Duodenal mucosa (tissue), 2 donors: Measurements from ENCODE around the gene PID1.

ENCODE experiments used
- H3K27ac ChIP-seq: one replicate; pipeline ENCODE4 v1.7.0; 2013; ENCODE audit warnings: low read depth, low read length
- H3K27me3 ChIP-seq, 2 donors: one replicate each; pipeline ENCODE4 v1.7.0; 2013; ENCODE audit warnings: low read length in 2 of 2, control low read depth in 1 of 2; ENCODE audit not compliant: insufficient read depth in 2 of 2, control insufficient read depth in 1 of 2
- H3K36me3 ChIP-seq, 2 donors: one replicate each; pipeline ENCODE4 v1.7.0; 2013; ENCODE audit warnings: low read length in 2 of 2, control low read depth in 1 of 2; ENCODE audit not compliant: insufficient read depth in 2 of 2, control insufficient read depth in 1 of 2
- H3K4me1 ChIP-seq, 2 donors: one replicate each; pipeline ENCODE4 v1.7.0; 2013; ENCODE audit warnings: low read length in 2 of 2, control low read depth in 1 of 2; ENCODE audit not compliant: insufficient read depth in 2 of 2, control insufficient read depth in 1 of 2
- H3K4me3 ChIP-seq, 2 donors: one replicate each; pipeline ENCODE4 v1.7.0; 2013; ENCODE audit warnings: low read length in 2 of 2, low read depth in 1 of 2
- H3K9ac ChIP-seq, 2 donors: one replicate each; pipeline ENCODE4 v1.7.0; 2013; ENCODE audit warnings: low read length in 2 of 2, low read depth in 1 of 2
- H3K9me3 ChIP-seq, 2 donors: one replicate each; pipeline ENCODE4 v1.7.0; 2013; ENCODE audit warnings: low read length in 2 of 2, control low read depth in 1 of 2; ENCODE audit not compliant: control insufficient read depth in 1 of 2

The PID1 gene

GRCh38 chr2:229073935-229074334 is 197.2 kb downstream of the PID1 start:
- no peaks in the 10 kb centered on the region for H3K27me3 ChIP-seq
- no peak overlapping the region for H3K4me3 ChIP-seq
- H3K36me3 ChIP-seq: no peaks in the 10 kb centered on the region
- H3K27ac ChIP-seq: no peak overlapping the region
- H3K9ac ChIP-seq: no peak overlapping the region
- no peaks in the 10 kb centered on the region for H3K4me1 ChIP-seq
- peaks cover 0 to 3% of the 10 kb centered on the region in 2 donors for H3K9me3 ChIP-seq

GRCh38 chr2:229071292-229071976 is 199.7 kb downstream of the PID1 start:
- H3K27me3 ChIP-seq: no peaks in the 10 kb centered on the region
- no peak overlapping the region for H3K4me3 ChIP-seq
- no peak overlapping the region for H3K27ac ChIP-seq
- H3K9ac ChIP-seq: no peak overlapping the region
- no peaks in the 10 kb centered on the region for H3K4me1 ChIP-seq
- H3K9me3 ChIP-seq: peaks cover 0 to 3% of the 10 kb centered on the region in 2 donors
- H3K36me3 ChIP-seq: no peaks in the 10 kb centered on the region

GRCh38 chr2:229066121-229066715 is 204.9 kb downstream of the PID1 start:
- Histone ChIP-seq H3K9ac (no peak overlapping the region), H3K36me3 (no peaks in the 10 kb centered on the region), H3K9me3 (no peaks in the 10 kb centered on the region), H3K4me1 (no peaks in the 10 kb centered on the region), H3K27ac (no peak overlapping the region), H3K4me3 (no peak overlapping the region), H3K27me3 (no peaks in the 10 kb centered on the region)

GRCh38 chr2:229064749-229065148 is 206.3 kb downstream of the PID1 start:
- H3K9ac ChIP-seq: no peak overlapping the region
- no peaks in the 10 kb centered on the region for H3K27me3 ChIP-seq
- no peaks in the 10 kb centered on the region for H3K9me3 ChIP-seq
- H3K36me3 ChIP-seq: no peaks in the 10 kb centered on the region
- H3K4me3 ChIP-seq: no peak overlapping the region
- no peak overlapping the region for H3K27ac ChIP-seq
- no peaks in the 10 kb centered on the region for H3K4me1 ChIP-seq

- H3K27ac ChIP-seq: no peak overlapping the region
- no peak overlapping the region for H3K9ac ChIP-seq
- H3K27me3 ChIP-seq: no peaks in the 10 kb centered on the region
- H3K4me1 ChIP-seq: no peaks in the 10 kb centered on the region
- H3K9me3 ChIP-seq: no peaks in the 10 kb centered on the region
- H3K36me3 ChIP-seq: no peaks in the 10 kb centered on the region
- H3K4me3 ChIP-seq: no peak overlapping the region
These were observed 210.9 kb downstream of the PID1 start for GRCh38 chr2:229060147-229060546.

GRCh38 chr2:229059331-229060033 is 211.6 kb downstream of the PID1 start:
- H3K27me3 ChIP-seq: no peaks in the 10 kb centered on the region
- H3K4me1 ChIP-seq: no peaks in the 10 kb centered on the region
- no peaks in the 10 kb centered on the region for H3K9me3 ChIP-seq
- H3K9ac ChIP-seq: no peak overlapping the region
- H3K4me3 ChIP-seq: no peak overlapping the region
- H3K36me3 ChIP-seq: no peaks in the 10 kb centered on the region
- H3K27ac ChIP-seq: no peak overlapping the region

- Histone ChIP-seq H3K27ac (no peak overlapping the region), H3K4me1 (no peaks in the 10 kb centered on the region), H3K9ac (no peak overlapping the region), H3K4me3 (no peak overlapping the region), H3K9me3 (no peaks in the 10 kb centered on the region), H3K36me3 (no peaks in the 10 kb centered on the region), H3K27me3 (no peaks in the 10 kb centered on the region)
These were observed 213.0 kb downstream of the PID1 start for GRCh38 chr2:229057976-229058553.

- Histone ChIP-seq H3K4me3 (no peak overlapping the region), H3K9ac (no peak overlapping the region), H3K36me3 (no peaks in the 10 kb centered on the region), H3K4me1 (no peaks in the 10 kb centered on the region), H3K27me3 (no peaks in the 10 kb centered on the region), H3K27ac (no peak overlapping the region), H3K9me3 (no peaks in the 10 kb centered on the region)
These were observed 216.8 kb downstream of the PID1 start for GRCh38 chr2:229054311-229054710.

GRCh38 chr2:229051798-229052197 is 219.3 kb downstream of the PID1 start:
- Histone ChIP-seq H3K9ac (no peak overlapping the region), H3K4me1 (no peaks in the 10 kb centered on the region), H3K4me3 (no peak overlapping the region), H3K36me3 (no peaks in the 10 kb centered on the region), H3K27ac (no peak overlapping the region), H3K9me3 (no peaks in the 10 kb centered on the region), H3K27me3 (no peaks in the 10 kb centered on the region)

- Histone ChIP-seq H3K9me3 (no peaks in the 10 kb centered on the region), H3K27me3 (no peaks in the 10 kb centered on the region), H3K27ac (no peak overlapping the region), H3K4me3 (no peak overlapping the region), H3K36me3 (no peaks in the 10 kb centered on the region), H3K4me1 (no peaks in the 10 kb centered on the region), H3K9ac (no peak overlapping the region)
These were observed 221.0 kb downstream of the PID1 start for GRCh38 chr2:229050133-229050532.
